GM12878 (cell line): ENCODE measurements around the gene UBE2F.

Source experiments
- CEBPB ChIP-seq, 2 experiments: fragments of 150-350 bp in 1 of 2; IDR thresholded peaks; 2 replicates each; pipeline ENCODE4 v1.6.1; 2012 to 2014; ENCODE audit warnings: low read depth in 2 of 2, low read length in 2 of 2, borderline replicate concordance in 1 of 2, inconsistent platforms in 1 of 2
- CTCF ChIP-seq, 3 experiments: IDR thresholded peaks in 2 of 3; conservative IDR thresholded peaks in 1 of 3; 2 replicates each; pipeline ENCODE4 v1.5.1; 2011; ENCODE audit warnings: low read depth in 3 of 3, low read length in 3 of 3, mild to moderate bottlenecking in 3 of 3, control low read depth in 2 of 3, moderate library complexity in 2 of 3, inconsistent platforms in 1 of 3, mixed read lengths in 1 of 3; ENCODE audit not compliant: control insufficient read depth in 2 of 3, insufficient read depth in 1 of 3; ENCODE audit errors: extremely low read depth in 1 of 3
- FOXM1 ChIP-seq: IDR thresholded peaks from 2 replicates; pipeline ENCODE4 v1.6.1; 2012; ENCODE audit warnings: low read depth, mild to moderate bottlenecking, inconsistent platforms, low read length, moderate library complexity
- JUNB ChIP-seq: IDR thresholded peaks from 2 replicates; pipeline ENCODE4 v1.6.1; 2016; ENCODE audit warnings: antibody characterized with exemption, mild to moderate bottlenecking
- RELA ChIP-seq: fragments of 450-650 bp; IDR thresholded peaks from 2 replicates; pipeline ENCODE4 v1.8.0; 2014; ENCODE audit warnings: borderline replicate concordance; ENCODE audit not compliant: partially characterized antibody
- SIN3A ChIP-seq: IDR thresholded peaks from 2 replicates; pipeline ENCODE4 v1.6.1; 2012; ENCODE audit warnings: low read depth, low read length, improper control_type of control experiment
- SMAD1 ChIP-seq: fragments of 450-650 bp; IDR thresholded peaks from 2 replicates; pipeline ENCODE4 v1.6.1; 2018; ENCODE audit warnings: mild to moderate bottlenecking, low read depth; ENCODE audit not compliant: partially characterized antibody
- SMC3 ChIP-seq: IDR thresholded peaks from 2 replicates; pipeline ENCODE4 v1.6.1; 2011; ENCODE audit warnings: low read length, improper control_type of control experiment, borderline replicate concordance
- SP1 ChIP-seq: IDR thresholded peaks from one replicate; pipeline ENCODE4 v1.6.1; 2011; ENCODE audit warnings: low read depth, low read length

DNA sequence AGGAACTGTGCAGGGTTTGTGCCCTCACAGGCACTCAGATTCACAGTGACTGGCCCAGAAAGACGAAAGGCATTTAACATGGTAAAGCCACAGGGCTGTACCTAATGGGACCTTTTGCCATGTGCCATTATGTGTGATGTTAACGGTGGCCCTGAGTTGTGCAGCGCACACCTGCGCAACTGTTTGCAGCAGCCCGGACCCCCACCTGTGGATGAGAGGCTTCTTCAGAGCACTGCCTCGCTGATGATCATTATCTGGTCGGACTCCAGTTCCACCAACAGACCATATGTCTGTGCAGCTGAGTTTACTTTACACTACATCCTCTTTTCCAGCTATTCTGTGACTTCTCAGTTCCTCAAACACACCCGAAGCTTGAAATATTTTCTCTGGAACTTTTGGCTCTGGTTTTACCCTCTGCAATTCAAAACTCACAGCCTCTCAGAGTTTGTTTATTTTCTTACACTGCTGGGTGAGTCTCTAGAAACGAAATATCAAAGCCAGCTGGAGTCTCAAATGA lies 35.6 kb upstream of the UBE2F start:
- TF ChIP-seq SIN3A, result no peak
- TF ChIP-seq RELA, result no peak
- no peak for TF ChIP-seq SMAD1
- TF ChIP-seq CEBPB (IDR thresholded peaks at IDR 0.05; ENCODE audit: borderline replicate concordance in 1 of 2, low read depth in 2 of 2, low read length in 2 of 2), result no peak
- no peak for TF ChIP-seq CTCF (IDR thresholded peaks at IDR 0.05 in 2 of 3, conservative IDR thresholded peaks at IDR 0.05 in 1 of 3; ENCODE audit: control insufficient read depth in 2 of 3, extremely low read depth in 1 of 3, insufficient read depth in 1 of 3, low read depth in 3 of 3, low read length in 3 of 3)
- TF ChIP-seq SMC3, result no peak
- TF ChIP-seq JUNB, result no peak
- no peak for TF ChIP-seq FOXM1
- no peak for TF ChIP-seq SP1
